GM21619 (cell line): ENCODE data around the gene ANKDD1A.

Source experiments
- ATAC-seq: cut with Tn5 transposase; IDR thresholded peaks from one replicate; pipeline ENCODE4 v1.9.1; 2021; ENCODE audit not compliant: unreplicated experiment

ANKDD1A gene

GRCh38 chr15:64921711-64922110, 10.0 kb downstream of the ANKDD1A start:
- ATAC-seq = no peak

- ATAC-seq = no peak
These were observed 11.8 kb downstream of the ANKDD1A start for GRCh38 chr15:64923546-64923945.

- no peak for ATAC-seq
These were observed 13.9 kb downstream of the ANKDD1A start for GRCh38 chr15:64925335-64926330.

- no peak for ATAC-seq
These were observed 15.0 kb downstream of the ANKDD1A start for GRCh38 chr15:64926661-64927060.

- ATAC-seq = no peak
These were observed 17.0 kb downstream of the ANKDD1A start for GRCh38 chr15:64928626-64929220.

GRCh38 chr15:64930019-64930652, 18.4 kb downstream of the ANKDD1A start:
- ATAC-seq = peak; percentile 79

GRCh38 chr15:64930778-64931371, 19.2 kb downstream of the ANKDD1A start:
- ATAC-seq = no peak

GRCh38 chr15:64931381-64931780, 19.7 kb downstream of the ANKDD1A start:
- ATAC-seq = no peak

GRCh38 chr15:64934023-64934422, 22.3 kb downstream of the ANKDD1A start:
- no peak for ATAC-seq

- ATAC-seq = no peak
These were observed 26.5 kb downstream of the ANKDD1A start for GRCh38 chr15:64938192-64938591.

GRCh38 chr15:64942356-64942755, 30.7 kb downstream of the ANKDD1A start:
- ATAC-seq = no peak

- no peak for ATAC-seq
These were observed 32.0 kb downstream of the ANKDD1A start for GRCh38 chr15:64943512-64944225.

- ATAC-seq = no peak
These were observed 33.3 kb downstream of the ANKDD1A start for GRCh38 chr15:64944961-64945360.

- no peak for ATAC-seq
These were observed 35.5 kb downstream of the ANKDD1A start for GRCh38 chr15:64947211-64947610.

- ATAC-seq = no peak
These were observed 37.2 kb downstream of the ANKDD1A start for GRCh38 chr15:64948916-64949315.

- no peak for ATAC-seq
These were observed 37.9 kb downstream of the ANKDD1A start for GRCh38 chr15:64949383-64950186.

GRCh38 chr15:64950888-64951287, 39.2 kb downstream of the ANKDD1A start:
- no peak for ATAC-seq

GRCh38 chr15:64951777-64952418, 40.2 kb downstream of the ANKDD1A start:
- no peak for ATAC-seq

- ATAC-seq = no peak
These were observed 42.7 kb downstream of the ANKDD1A start for GRCh38 chr15:64954395-64954794.
